PFSK-1 (cell line): Measurements from ENCODE around the gene TNNC2.

ENCODE experiments used
- FOXP2 ChIP-seq: optimal IDR thresholded peaks from 2 replicates; pipeline ENCODE3; 2011; ENCODE audit warnings: borderline replicate concordance, control low read depth, inconsistent platforms; ENCODE audit not compliant: insufficient read depth; ENCODE audit errors: extremely low read length, extremely low read depth
- POLR2AphosphoS5 ChIP-seq: IDR thresholded peaks from 2 replicates; pipeline ENCODE4 v1.6.1; 2012; ENCODE audit warnings: low read depth, mild to moderate bottlenecking, control low read depth, low read length, moderate library complexity
- REST ChIP-seq, 2 experiments: IDR thresholded peaks; 2 replicates each; pipeline versions ENCODE4 v1.6.1 to v1.8.0; 2011 to 2012; ENCODE audit warnings: low read depth in 2 of 2, low read length in 2 of 2, control low read depth in 1 of 2, inconsistent platforms in 1 of 2, mild to moderate bottlenecking in 1 of 2, moderate library complexity in 1 of 2; ENCODE audit not compliant: insufficient read depth in 1 of 2
- SIN3A ChIP-seq: IDR thresholded peaks from 2 replicates; pipeline ENCODE4 v1.6.1; 2012; ENCODE audit warnings: mild to moderate bottlenecking, low read length, moderate library complexity, borderline replicate concordance; ENCODE audit not compliant: insufficient read depth
- TAF1 ChIP-seq: IDR thresholded peaks from 2 replicates; pipeline ENCODE4 v1.6.1; 2012; ENCODE audit warnings: low read length, control low read depth, borderline replicate concordance; ENCODE audit not compliant: insufficient read depth

The TNNC2 gene

GRCh38 chr20:45867136-45867818 is 40.2 kb upstream of the TNNC2 start:
- no peak for TF ChIP-seq SIN3A
- TF ChIP-seq TAF1, result no peak
- TF ChIP-seq POLR2AphosphoS5, result no peak
- TF ChIP-seq FOXP2, result no peak
- TF ChIP-seq REST (IDR thresholded peaks at IDR 0.05; ENCODE audit: insufficient read depth in 1 of 2, low read depth in 2 of 2, low read length in 2 of 2), result no peak

GRCh38 chr20:45866454-45866853 is 39.3 kb upstream of the TNNC2 start:
- TF ChIP-seq REST (IDR thresholded peaks at IDR 0.05; ENCODE audit: insufficient read depth in 1 of 2, low read depth in 2 of 2, low read length in 2 of 2), result no peak
- TF ChIP-seq POLR2AphosphoS5, result no peak
- no peak for TF ChIP-seq TAF1
- TF ChIP-seq FOXP2, result no peak
- TF ChIP-seq SIN3A, result no peak

GRCh38 chr20:45863543-45864470 is 36.7 kb upstream of the TNNC2 start:
- TF ChIP-seq TAF1, result no peak
- TF ChIP-seq POLR2AphosphoS5, result no peak
- no peak for TF ChIP-seq REST (IDR thresholded peaks at IDR 0.05; ENCODE audit: insufficient read depth in 1 of 2, low read depth in 2 of 2, low read length in 2 of 2)
- TF ChIP-seq FOXP2, result no peak
- no peak for TF ChIP-seq SIN3A

GRCh38 chr20:45861221-45862075 is 34.3 kb upstream of the TNNC2 start:
- TF ChIP-seq POLR2AphosphoS5, result no peak

- no peak for TF ChIP-seq REST (IDR thresholded peaks at IDR 0.05; ENCODE audit: insufficient read depth in 1 of 2, low read depth in 2 of 2, low read length in 2 of 2)
- no peak for TF ChIP-seq SIN3A
- no peak for TF ChIP-seq FOXP2
- no peak for TF ChIP-seq POLR2AphosphoS5
- no peak for TF ChIP-seq TAF1
These were observed 33.6 kb upstream of the TNNC2 start for GRCh38 chr20:45860560-45861220.
